ENCODE data around the gene ILKAP.

GRCh38 chr2:238138331-238139195 lies 64.9 kb downstream of the ILKAP start, which contains the start of gene KLHL30:
- TF ChIP-seq POLR2AphosphoS5 (IDR thresholded peaks at IDR 0.05; ENCODE audit: low read depth, low read length) (no peak), POLR2A (IDR thresholded peaks at IDR 0.05; ENCODE audit: low read depth, low read length) (no peak)
